Natural killer cell treated with Interleukin-12 subunit alpha and Interleukin-12 subunit beta and Interleukin-15 and Interleukin-18, amount 100 ng/mL, for 72 hours (primary cell): Measurements from ENCODE around the gene CENPVL2. TPM values are rescaled to one million over a fixed set of nuclear protein-coding genes. Genes with fewer than 3 reads are reported as not detected.
"Not testable (repeated sequence)": the region's sequence is repeated elsewhere in the genome, so short reads cannot be mapped to it uniquely, and the experiment has no call there.

Experiments used
- ATAC-seq, 2 donors: fragments of 150-1000 bp; cut with Tn5 transposase in 1 of 2; sonication (Bioruptor Pico), chemical (Tn5 transposase) in 1 of 2; 2 replicates each; pipeline ENCODE4 v1.10.0; 2021
- DNase-seq: peaks from one replicate; pipeline ENCODE4 v3.0.0; 2022; ENCODE audit warnings: low spot score
- H3K27ac Mint-ChIP-seq, 2 donors: 1 replicate in 1 of 2; 2 replicates in 1 of 2; pipeline ENCODE4 v1.8.0; 2022; ENCODE audit warnings: mixed read lengths in 2 of 2, mild to moderate bottlenecking in 1 of 2, moderate library complexity in 1 of 2
- H3K27me3 Mint-ChIP-seq, 2 donors: 1 replicate in 1 of 2; 2 replicates in 1 of 2; pipeline ENCODE4 v1.8.0; 2022; ENCODE audit warnings: mixed read lengths in 2 of 2
- H3K36me3 Mint-ChIP-seq: one replicate; pipeline ENCODE4 v1.8.0; 2022; ENCODE audit warnings: mixed read lengths
- H3K4me1 Mint-ChIP-seq, 2 donors: 1 replicate in 1 of 2; 2 replicates in 1 of 2; pipeline ENCODE4 v1.8.0; 2022; ENCODE audit warnings: low read depth in 2 of 2, mixed read lengths in 2 of 2, mild to moderate bottlenecking in 1 of 2
- H3K4me3 Mint-ChIP-seq: one replicate; pipeline ENCODE4 v1.8.0; 2022; ENCODE audit warnings: mixed read lengths
- H3K9me3 Mint-ChIP-seq: 2 replicates; pipeline ENCODE4 v1.8.0; 2022; ENCODE audit warnings: mixed read lengths
- total RNA-seq, 2 donors: library from RNA; stranded (reverse); gene quantifications; one replicate each; pipeline ENCODE4 v1.2.3, GENCODE V29; 2022

The CENPVL2 gene
- not detected for total RNA-seq

DNA sequence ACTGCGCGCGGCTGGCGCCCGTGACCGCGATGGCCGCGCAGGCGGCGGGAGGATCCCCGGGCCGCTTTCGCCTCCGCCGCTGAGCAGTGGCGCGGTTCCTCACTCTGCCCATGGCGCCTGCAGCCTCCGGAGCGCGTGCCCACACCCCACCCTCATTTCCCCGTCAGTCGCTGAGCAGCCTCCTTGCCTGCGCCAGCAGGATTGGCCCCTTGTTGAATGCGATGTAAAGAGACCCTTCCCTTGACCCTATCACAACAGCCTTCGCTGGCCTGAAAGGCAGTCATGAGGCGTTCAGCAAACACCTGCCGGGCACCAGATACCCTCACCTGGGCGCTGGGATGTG, at the start of gene CENPVL2:
CENPVL2 (minus strand) TSS at position 112 of the 343 bp plus-strand sequence; CDS start at position 112, 0 bp downstream.
- not testable (repeated sequence) for DNase-seq, H3K27me3 Mint-ChIP-seq, ATAC-seq, H3K9me3 Mint-ChIP-seq, H3K4me1 Mint-ChIP-seq, H3K36me3 Mint-ChIP-seq, H3K4me3 Mint-ChIP-seq, H3K27ac Mint-ChIP-seq

DNA sequence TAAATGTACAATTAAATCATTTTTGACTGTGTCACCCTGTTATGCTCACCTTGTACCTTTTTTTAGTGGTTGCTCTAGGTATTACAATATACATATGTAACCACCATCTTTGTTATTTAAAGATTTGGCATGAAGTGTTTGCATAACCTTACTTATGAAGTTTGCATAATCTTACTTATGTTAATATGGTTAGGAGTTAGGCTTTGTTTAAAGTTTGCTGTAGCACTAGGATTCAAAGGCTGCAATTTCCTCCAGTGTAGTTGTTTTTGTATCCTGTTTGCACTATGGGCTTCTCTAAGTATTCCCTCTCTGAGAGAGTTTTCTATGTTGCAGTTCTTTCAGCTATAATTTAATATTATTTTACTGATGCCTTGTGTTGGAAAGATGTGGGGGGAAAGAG, 45.6 kb upstream of the CENPVL2 start:
- Mint-ChIP-seq H3K27ac (no peak overlapping the region), H3K27me3 (peaks cover 0 to 32% of the 10 kb centered on the region in 2 donors), H3K4me1 (no peaks in the 10 kb centered on the region), H3K4me3 (no peak overlapping the region), H3K9me3 (no peaks in the 10 kb centered on the region), H3K36me3 (no peaks in the 10 kb centered on the region)
- DNase-seq (no peak), ATAC-seq (no peak)

- not testable (repeated sequence) for H3K9me3 Mint-ChIP-seq, H3K4me3 Mint-ChIP-seq, H3K4me1 Mint-ChIP-seq, H3K27me3 Mint-ChIP-seq, DNase-seq, ATAC-seq, H3K27ac Mint-ChIP-seq, H3K36me3 Mint-ChIP-seq
These were observed 30.5 kb upstream of the CENPVL2 start for GRCh38 chrX:51712943-51713647.

GRCh38 chrX:51710277-51711164, 27.9 kb upstream of the CENPVL2 start, which contains the start of gene CENPVL1:
CENPVL1 (plus strand) TSS chrX:51710512; CDS start chrX:51710512, 0 bp downstream.
- not testable (repeated sequence) for H3K36me3 Mint-ChIP-seq, H3K4me3 Mint-ChIP-seq, DNase-seq, H3K27me3 Mint-ChIP-seq, H3K27ac Mint-ChIP-seq, H3K9me3 Mint-ChIP-seq, H3K4me1 Mint-ChIP-seq
- ATAC-seq = peak in 1 of 2 donors; percentile 50

GRCh38 chrX:51697397-51697796, 14.8 kb upstream of the CENPVL2 start:
- Mint-ChIP-seq H3K9me3 (no peaks in the 10 kb centered on the region), H3K4me3 (no peak overlapping the region), H3K27me3 (peaks cover 10 to 23% of the 10 kb centered on the region in 2 donors), H3K4me1 (no peaks in the 10 kb centered on the region), H3K27ac (no peak overlapping the region), H3K36me3 (no peaks in the 10 kb centered on the region)
- no peak for ATAC-seq
- no peak for DNase-seq

- H3K4me1 Mint-ChIP-seq = no peaks in the 10 kb centered on the region
- peaks cover 10 to 23% of the 10 kb centered on the region in 2 donors for H3K27me3 Mint-ChIP-seq
- no peak overlapping the region for H3K27ac Mint-ChIP-seq
- no peak overlapping the region for H3K4me3 Mint-ChIP-seq
- no peaks in the 10 kb centered on the region for H3K9me3 Mint-ChIP-seq
- DNase-seq (no peak), ATAC-seq (no peak)
- H3K36me3 Mint-ChIP-seq = no peaks in the 10 kb centered on the region
These were observed 11.6 kb upstream of the CENPVL2 start for GRCh38 chrX:51694254-51694653.

GRCh38 chrX:51681808-51682719, 567 bp downstream of the CENPVL2 start:
- not testable (repeated sequence) for H3K4me1 Mint-ChIP-seq, DNase-seq, H3K36me3 Mint-ChIP-seq, H3K9me3 Mint-ChIP-seq, H3K27me3 Mint-ChIP-seq, H3K27ac Mint-ChIP-seq, H3K4me3 Mint-ChIP-seq
- peak in 1 of 2 donors; percentile 13 for ATAC-seq

- not testable (repeated sequence) for H3K27ac Mint-ChIP-seq, ATAC-seq, H3K4me3 Mint-ChIP-seq, H3K27me3 Mint-ChIP-seq, DNase-seq, H3K36me3 Mint-ChIP-seq, H3K9me3 Mint-ChIP-seq, H3K4me1 Mint-ChIP-seq
These were observed 2.8 kb downstream of the CENPVL2 start for GRCh38 chrX:51679689-51680433.

DNA sequence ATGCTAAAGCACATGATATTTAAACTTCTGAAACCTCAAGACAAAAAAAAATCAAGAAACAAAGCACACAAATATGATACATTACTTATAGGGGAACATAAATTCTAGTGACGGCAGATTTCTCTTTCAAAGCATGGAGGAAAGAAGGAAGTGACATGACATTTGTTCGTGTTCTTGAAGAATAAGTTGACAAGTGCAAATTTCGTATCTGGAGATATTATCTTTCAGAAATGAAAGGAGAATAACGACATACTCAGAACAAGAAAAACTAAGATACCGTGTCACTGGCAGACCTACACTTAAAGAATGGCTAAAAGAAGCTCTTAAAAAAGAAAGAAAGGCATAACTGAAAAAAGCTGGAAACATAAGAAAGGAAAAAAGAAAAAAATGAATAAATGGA, 16.6 kb downstream of the CENPVL2 start:
- no peaks in the 10 kb centered on the region for H3K9me3 Mint-ChIP-seq
- no peak overlapping the region for H3K27ac Mint-ChIP-seq
- DNase-seq (no peak), ATAC-seq (no peak)
- no peak overlapping the region for H3K4me3 Mint-ChIP-seq
- H3K27me3 Mint-ChIP-seq = peaks cover 28 to 29% of the 10 kb centered on the region in 2 donors
- H3K4me1 Mint-ChIP-seq = no peaks in the 10 kb centered on the region
- no peaks in the 10 kb centered on the region for H3K36me3 Mint-ChIP-seq

DNA sequence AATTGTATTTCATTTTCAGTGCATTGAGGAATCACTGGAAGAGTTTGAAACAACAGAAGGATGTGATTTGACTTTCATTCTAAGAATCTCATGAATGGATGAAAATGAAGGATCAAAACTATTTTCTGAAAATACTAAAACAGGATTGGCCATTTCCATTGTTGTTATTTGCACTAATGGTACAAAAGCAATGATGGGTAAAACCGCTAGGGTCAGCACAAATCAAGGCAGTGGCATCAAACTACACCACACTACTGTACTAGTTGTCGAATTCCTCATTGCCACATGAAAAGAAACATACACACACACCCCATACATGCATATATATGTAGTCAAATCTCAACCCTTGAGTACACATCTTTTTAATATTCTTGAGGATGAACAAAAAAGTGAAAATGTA, 39.3 kb downstream of the CENPVL2 start:
- H3K4me1 Mint-ChIP-seq = no peaks in the 10 kb centered on the region
- H3K9me3 Mint-ChIP-seq = no peaks in the 10 kb centered on the region
- peaks cover 25 to 31% of the 10 kb centered on the region in 2 donors for H3K27me3 Mint-ChIP-seq
- H3K36me3 Mint-ChIP-seq = no peaks in the 10 kb centered on the region
- no peak overlapping the region for H3K27ac Mint-ChIP-seq
- no peak for DNase-seq
- ATAC-seq = no peak
- no peak overlapping the region for H3K4me3 Mint-ChIP-seq

DNA sequence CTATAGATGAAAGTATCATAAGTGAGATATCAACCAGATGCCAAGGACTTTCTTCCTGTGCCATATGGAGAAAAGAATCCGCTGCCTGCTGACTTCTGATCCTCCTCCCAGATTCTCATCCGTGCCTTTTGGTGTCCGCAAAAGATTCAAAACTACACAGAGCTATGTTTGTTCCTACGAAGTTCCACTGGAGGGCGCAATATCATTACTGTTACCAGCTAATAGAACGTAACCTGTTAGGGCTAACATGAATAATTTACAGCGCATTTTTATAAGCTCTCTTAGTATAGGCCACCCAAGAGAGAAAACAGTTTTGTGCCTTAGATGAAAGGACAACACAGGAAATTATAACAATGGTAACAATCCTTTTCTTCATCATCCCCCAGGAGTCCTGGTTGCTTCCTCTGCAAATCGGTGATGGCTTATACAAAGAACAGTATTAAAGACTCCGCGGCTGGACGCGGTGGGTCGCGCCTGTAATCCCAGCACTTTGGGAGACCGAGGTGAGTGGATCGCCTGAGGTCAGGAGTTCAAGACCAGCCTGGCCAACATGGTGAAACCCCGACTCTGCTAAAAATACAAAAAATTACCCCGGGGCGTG, 41.1 kb downstream of the CENPVL2 start:
- Mint-ChIP-seq H3K36me3 (no peaks in the 10 kb centered on the region), H3K4me3 (no peak overlapping the region), H3K4me1 (no peaks in the 10 kb centered on the region), H3K9me3 (no peaks in the 10 kb centered on the region), H3K27ac (no peak overlapping the region), H3K27me3 (peaks cover 21 to 23% of the 10 kb centered on the region in 2 donors)
- ATAC-seq = no peak
- no peak for DNase-seq

GRCh38 chrX:51636511-51636910, 46.1 kb downstream of the CENPVL2 start:
- not testable (repeated sequence) for H3K4me1 Mint-ChIP-seq, DNase-seq, ATAC-seq, H3K9me3 Mint-ChIP-seq, H3K36me3 Mint-ChIP-seq, H3K27ac Mint-ChIP-seq, H3K4me3 Mint-ChIP-seq
- H3K27me3 Mint-ChIP-seq = peaks cover 18 to 32% of the 10 kb centered on the region in 2 donors
